ENCODE measurements around the gene TMEM101.
"Not testable (repeated sequence)": the region's sequence is repeated elsewhere in the genome, so short reads cannot be mapped to it uniquely, and the experiment has no call there.

Gene TMEM101

GRCh38 chr17:43979671-43980070 is 35.1 kb downstream of the TMEM101 start:
- Histone ChIP-seq H3K27ac (ENCODE audit: low read depth, low read length) (no peak overlapping the region), H3K9ac (ENCODE audit: low read length) (no peak overlapping the region), H3K27me3 (ENCODE audit: control insufficient read depth in 1 of 2, insufficient read depth in 2 of 2, low read length in 2 of 2) (peaks cover 14 to 28% of the 10 kb centered on the region in 2 donors), H3K36me3 (ENCODE audit: insufficient read depth, low read length) (no peaks in the 10 kb centered on the region), H3K9me3 (ENCODE audit: low read length) (no peaks in the 10 kb centered on the region), H3K4me1 (ENCODE audit: insufficient read depth, low read length) (peaks cover 5% of the 10 kb centered on the region), H3K4me3 (ENCODE audit: low read depth in 1 of 2, low read length in 2 of 2) (no peak overlapping the region)

DNA sequence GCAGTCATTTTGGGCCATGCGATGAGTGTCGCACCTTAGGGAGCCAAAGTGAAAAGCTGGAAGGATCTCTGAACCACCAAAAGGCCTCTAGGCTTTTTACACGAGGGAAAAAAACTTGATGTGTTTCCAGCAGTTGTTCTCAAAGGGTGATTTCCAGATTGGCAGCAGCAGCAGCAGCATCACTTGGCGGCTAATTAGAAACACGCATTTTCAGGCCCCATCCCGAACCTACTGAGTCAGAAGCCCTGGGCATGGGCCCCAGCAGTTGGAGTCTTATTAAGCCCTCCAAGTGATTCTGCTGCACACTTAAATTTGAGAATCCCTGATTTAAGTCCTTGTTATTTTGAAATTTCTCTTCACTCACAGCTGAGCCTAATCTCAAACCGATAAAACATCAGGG is 35.8 kb downstream of the TMEM101 start:
- peaks cover 17 to 25% of the 10 kb centered on the region in 2 donors for H3K27me3 ChIP-seq (ENCODE audit: control insufficient read depth in 1 of 2, insufficient read depth in 2 of 2, low read length in 2 of 2)
- H3K27ac ChIP-seq (ENCODE audit: low read depth, low read length) = no peak overlapping the region
- no peaks in the 10 kb centered on the region for H3K9me3 ChIP-seq (ENCODE audit: low read length)
- H3K36me3 ChIP-seq (ENCODE audit: insufficient read depth, low read length) = no peaks in the 10 kb centered on the region
- no peak overlapping the region for H3K9ac ChIP-seq (ENCODE audit: low read length)
- peaks cover 5% of the 10 kb centered on the region for H3K4me1 ChIP-seq (ENCODE audit: insufficient read depth, low read length)
- no peak overlapping the region for H3K4me3 ChIP-seq (ENCODE audit: low read depth in 1 of 2, low read length in 2 of 2)

- H3K27me3 ChIP-seq (ENCODE audit: control insufficient read depth in 1 of 2, insufficient read depth in 2 of 2, low read length in 2 of 2) = peaks cover 12 to 21% of the 10 kb centered on the region in 2 donors
- H3K9ac ChIP-seq (ENCODE audit: low read length) = no peak overlapping the region
- no peaks in the 10 kb centered on the region for H3K9me3 ChIP-seq (ENCODE audit: low read length)
- H3K4me3 ChIP-seq (ENCODE audit: low read depth in 1 of 2, low read length in 2 of 2) = no peak overlapping the region
- no peaks in the 10 kb centered on the region for H3K36me3 ChIP-seq (ENCODE audit: insufficient read depth, low read length)
- H3K4me1 ChIP-seq (ENCODE audit: insufficient read depth, low read length) = no peaks in the 10 kb centered on the region
- H3K27ac ChIP-seq (ENCODE audit: low read depth, low read length) = no peak overlapping the region
Observed at GRCh38 chr17:43978078-43978477, 36.7 kb downstream of the TMEM101 start.

DNA sequence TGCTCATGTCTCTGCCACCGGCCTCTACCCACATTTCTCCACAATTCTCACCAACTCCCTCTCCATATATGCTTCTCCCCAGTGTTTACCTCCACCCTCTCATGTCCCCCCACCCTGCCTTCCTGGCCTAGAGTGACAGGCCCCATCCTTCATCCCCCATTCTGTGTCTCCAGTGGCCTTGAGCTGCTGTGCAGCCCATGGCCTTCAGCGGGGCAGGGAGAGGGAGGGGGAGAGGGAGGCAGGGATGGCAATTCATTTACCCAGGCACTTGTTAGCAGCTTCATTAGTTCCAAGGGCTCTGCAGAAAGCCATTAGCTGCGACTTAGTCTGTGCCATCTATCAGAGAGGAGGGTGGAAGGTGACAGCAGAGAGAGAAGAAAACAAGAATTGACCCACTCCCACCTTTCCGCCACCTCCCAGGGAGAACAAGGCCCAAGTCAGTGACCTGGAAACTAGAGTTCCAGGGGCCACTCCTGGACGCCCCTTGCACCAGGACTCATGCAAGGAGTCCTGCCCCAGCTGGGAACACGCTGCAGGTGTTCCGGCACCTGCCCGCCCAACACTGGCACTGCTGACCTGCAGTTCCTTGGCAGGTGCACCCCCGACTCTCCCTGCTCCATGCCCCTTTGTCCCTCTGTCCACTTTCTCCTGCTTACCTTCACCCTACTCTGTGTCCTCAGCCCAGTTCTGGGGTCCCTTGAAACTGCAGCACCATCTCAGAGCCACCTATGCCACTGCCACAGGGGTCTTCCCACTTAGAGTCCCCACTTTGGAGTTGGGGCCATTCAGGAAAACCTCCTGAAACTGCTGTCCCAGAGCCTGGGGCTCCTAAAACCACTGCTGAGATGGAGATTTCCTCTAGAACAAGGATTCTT is 37.6 kb downstream of the TMEM101 start:
- no peak overlapping the region for H3K9ac ChIP-seq (ENCODE audit: low read length)
- no peak overlapping the region for H3K27ac ChIP-seq (ENCODE audit: low read depth, low read length)
- peaks cover 8 to 14% of the 10 kb centered on the region in 2 donors for H3K27me3 ChIP-seq (ENCODE audit: control insufficient read depth in 1 of 2, insufficient read depth in 2 of 2, low read length in 2 of 2)
- H3K36me3 ChIP-seq (ENCODE audit: insufficient read depth, low read length) = no peaks in the 10 kb centered on the region
- no peaks in the 10 kb centered on the region for H3K9me3 ChIP-seq (ENCODE audit: low read length)
- no peaks in the 10 kb centered on the region for H3K4me1 ChIP-seq (ENCODE audit: insufficient read depth, low read length)
- no peak overlapping the region for H3K4me3 ChIP-seq (ENCODE audit: low read depth in 1 of 2, low read length in 2 of 2)

- peaks cover 3 to 10% of the 10 kb centered on the region in 2 donors for H3K27me3 ChIP-seq (ENCODE audit: control insufficient read depth in 1 of 2, insufficient read depth in 2 of 2, low read length in 2 of 2)
- H3K36me3 ChIP-seq (ENCODE audit: insufficient read depth, low read length) = no peaks in the 10 kb centered on the region
- H3K4me3 ChIP-seq (ENCODE audit: low read depth in 1 of 2, low read length in 2 of 2) = no peak overlapping the region
- H3K9ac ChIP-seq (ENCODE audit: low read length) = no peak overlapping the region
- no peaks in the 10 kb centered on the region for H3K4me1 ChIP-seq (ENCODE audit: insufficient read depth, low read length)
- H3K27ac ChIP-seq (ENCODE audit: low read depth, low read length) = no peak overlapping the region
- no peaks in the 10 kb centered on the region for H3K9me3 ChIP-seq (ENCODE audit: low read length)
Observed at GRCh38 chr17:43975898-43976297, 38.9 kb downstream of the TMEM101 start.

- H3K9ac ChIP-seq (ENCODE audit: low read length) = no peak overlapping the region
- no peaks in the 10 kb centered on the region for H3K4me1 ChIP-seq (ENCODE audit: insufficient read depth, low read length)
- H3K27me3 ChIP-seq (ENCODE audit: control insufficient read depth in 1 of 2, insufficient read depth in 2 of 2, low read length in 2 of 2) = peaks cover 3 to 10% of the 10 kb centered on the region in 2 donors
Observed at GRCh38 chr17:43974382-43975266, 40.1 kb downstream of the TMEM101 start.

GRCh38 chr17:43972444-43973212 is 42.1 kb downstream of the TMEM101 start:
- not testable (repeated sequence) for H3K9me3 ChIP-seq (ENCODE audit: low read length); H3K4me1 ChIP-seq (ENCODE audit: insufficient read depth, low read length); H3K4me3 ChIP-seq (ENCODE audit: low read depth in 1 of 2, low read length in 2 of 2); H3K27me3 ChIP-seq (ENCODE audit: control insufficient read depth in 1 of 2, insufficient read depth in 2 of 2, low read length in 2 of 2); H3K36me3 ChIP-seq (ENCODE audit: insufficient read depth, low read length); H3K9ac ChIP-seq (ENCODE audit: low read length); H3K27ac ChIP-seq (ENCODE audit: low read depth, low read length)

More at GRCh38 chr17:43974382-43975266, 40.1 kb downstream of the TMEM101 start:
- Histone ChIP-seq H3K36me3 (ENCODE audit: insufficient read depth, low read length) (no peaks in the 10 kb centered on the region), H3K9me3 (ENCODE audit: low read length) (no peaks in the 10 kb centered on the region), H3K27ac (ENCODE audit: low read depth, low read length) (no peak overlapping the region), H3K4me3 (ENCODE audit: low read depth in 1 of 2, low read length in 2 of 2) (no peak overlapping the region)

GRCh38 chr17:43971436-43971835 is 43.3 kb downstream of the TMEM101 start:
- not testable (repeated sequence) for H3K9me3 ChIP-seq (ENCODE audit: low read length); H3K9ac ChIP-seq (ENCODE audit: low read length); H3K4me1 ChIP-seq (ENCODE audit: insufficient read depth, low read length); H3K4me3 ChIP-seq (ENCODE audit: low read depth in 1 of 2, low read length in 2 of 2); H3K36me3 ChIP-seq (ENCODE audit: insufficient read depth, low read length); H3K27ac ChIP-seq (ENCODE audit: low read depth, low read length); H3K27me3 ChIP-seq (ENCODE audit: control insufficient read depth in 1 of 2, insufficient read depth in 2 of 2, low read length in 2 of 2)

- H3K36me3 ChIP-seq (ENCODE audit: insufficient read depth, low read length) = no peaks in the 10 kb centered on the region
- H3K4me3 ChIP-seq (ENCODE audit: low read depth in 1 of 2, low read length in 2 of 2) = no peak overlapping the region
- peaks cover 3 to 10% of the 10 kb centered on the region in 2 donors for H3K27me3 ChIP-seq (ENCODE audit: control insufficient read depth in 1 of 2, insufficient read depth in 2 of 2, low read length in 2 of 2)
Observed at GRCh38 chr17:43970366-43970765, 44.4 kb downstream of the TMEM101 start.

GRCh38 chr17:43967251-43967875 is 47.4 kb downstream of the TMEM101 start:
- H3K27me3 ChIP-seq (ENCODE audit: control insufficient read depth in 1 of 2, insufficient read depth in 2 of 2, low read length in 2 of 2) = no peaks in the 10 kb centered on the region
- no peaks in the 10 kb centered on the region for H3K4me1 ChIP-seq (ENCODE audit: insufficient read depth, low read length)
- no peak overlapping the region for H3K9ac ChIP-seq (ENCODE audit: low read length)
- peak overlapping the region in 1 of 2 donors; percentile 14 for H3K4me3 ChIP-seq (ENCODE audit: low read depth in 1 of 2, low read length in 2 of 2)
- H3K9me3 ChIP-seq (ENCODE audit: low read length) = no peaks in the 10 kb centered on the region
- H3K27ac ChIP-seq (ENCODE audit: low read depth, low read length) = no peak overlapping the region
- no peaks in the 10 kb centered on the region for H3K36me3 ChIP-seq (ENCODE audit: insufficient read depth, low read length)

More at GRCh38 chr17:43970366-43970765, 44.4 kb downstream of the TMEM101 start:
- Histone ChIP-seq H3K9ac (ENCODE audit: low read length) (no peak overlapping the region), H3K9me3 (ENCODE audit: low read length) (no peaks in the 10 kb centered on the region), H3K4me1 (ENCODE audit: insufficient read depth, low read length) (no peaks in the 10 kb centered on the region), H3K27ac (ENCODE audit: low read depth, low read length) (no peak overlapping the region)
